Stomach (tissue), 9 donors: ENCODE results near the gene TMEM80. TPM values are rescaled to one million over a fixed set of nuclear protein-coding genes. Genes with fewer than 3 reads are reported as not detected.

Source experiments
- DNase-seq, 2 donors: peaks; one replicate each; pipeline versions ENCODE4 v3.0.0 to v3.0.0-alpha.2; 2013 to 2019
- H3K27ac ChIP-seq, 5 donors: fragments of 200-600 bp in 4 of 5; sonication (generic) in 4 of 5; one replicate each; pipeline ENCODE4 v1.5.1; 2013 to 2019; ENCODE audit warnings: mild to moderate bottlenecking in 1 of 5, moderate library complexity in 1 of 5
- H3K27me3 ChIP-seq, 3 donors: fragments of 200-600 bp; sonication (generic); one replicate each; pipeline ENCODE4 v1.5.1; 2017 to 2019; ENCODE audit warnings: mixed run types in 1 of 3
- H3K36me3 ChIP-seq, 4 donors: fragments of 200-600 bp; sonication (generic); 1 replicate in 3 of 4; 2 replicates in 1 of 4; pipeline ENCODE4 v1.5.1; 2016 to 2019
- H3K4me1 ChIP-seq, 4 donors: fragments of 200-600 bp; sonication (generic); one replicate each; pipeline ENCODE4 v1.5.1; 2016 to 2019
- H3K4me3 ChIP-seq, 4 donors: fragments of 200-600 bp; sonication (generic) in 3 of 4; one replicate each; pipeline ENCODE4 v1.5.1; 2016 to 2019; ENCODE audit warnings: mild to moderate bottlenecking in 1 of 4
- H3K9me3 ChIP-seq, 4 donors: fragments of 200-600 bp; sonication (generic); one replicate each; pipeline ENCODE4 v1.5.1; 2016 to 2019
- CTCF ChIP-seq, 7 experiments: fragments of 450-650 bp in 4 of 7; fragments of 200-600 bp in 3 of 7; sonication (generic) in 3 of 7; IDR thresholded peaks; one replicate each; pipeline ENCODE4 v1.5.1; 2016 to 2019; ENCODE audit warnings: antibody characterized with exemption in 7 of 7, control low read depth in 2 of 7, mild to moderate bottlenecking in 1 of 7
- EP300 ChIP-seq: sonication (generic); formaldehyde crosslinking; IDR thresholded peaks from one replicate; pipeline ENCODE4 v1.6.1; 2017; ENCODE audit warnings: antibody characterized with exemption
- POLR2A ChIP-seq, 4 donors: fragments of 450-650 bp; IDR thresholded peaks; one replicate each; pipeline ENCODE4 v1.6.1; 2016; ENCODE audit warnings: antibody characterized with exemption in 4 of 4, control low read depth in 2 of 4, mild to moderate bottlenecking in 1 of 4, moderate library complexity in 1 of 4
- POLR2AphosphoS5 ChIP-seq, 3 donors: sonication (generic); formaldehyde crosslinking; IDR thresholded peaks; one replicate each; pipeline ENCODE4 v1.6.1; 2016; ENCODE audit warnings: antibody characterized with exemption in 3 of 3
- WGBS, 5 donors: extraction: QIAGEN DNeasy Blood & Tissue Kit in 3 of 5; methylation state at CpG; one replicate each; pipeline versions ENCODE4 v1.1.5 to v1.1.7; 2013 to 2018; 5-methylcytosine and 5-hydroxymethylcytosine counted together
- intact Hi-C: fragments of 100-400 bp; cut with DNase I; formaldehyde crosslinking; loops from one replicate; pipeline ENCODE4 v1.15.1; 2023; ENCODE audit warnings: low total_unique reads
- polyA plus RNA-seq, 3 donors: library from polyadenylated mRNA; stranded (reverse); fragments of 200-250 nt; gene quantifications; one replicate each; pipeline ENCODE4 v1.2.3, GENCODE V29; 2013
- total RNA-seq, 5 donors: library from RNA; depleted of rRNA; stranded (reverse); fragments of >200 nt; gene quantifications; one replicate each; pipeline versions ENCODE4 v1.1.0 to v1.2.3, GENCODE V29; 2014 to 2016
- donor health status: healthy with polysubstance abuse.
- donor health status: Bipolar disorder and iron deficiency.
- donor health status: healthy.

Gene TMEM80
- total and polyA plus RNA-seq, 8 donors: 4.9 to 46.5 (median 19.8) TPM

GRCh38 chr11:725624-726202, 30.1 kb downstream of the TMEM80 start:
- Histone ChIP-seq H3K4me1 (peaks cover 42 to 82% (median 59%) of the 10 kb centered on the region in 4 donors), H3K36me3 (peaks cover 3 to 34% (median 25%) of the 10 kb centered on the region in 4 donors), H3K27ac (peak overlapping the region; percentile 49 to 80 (median 70)), H3K9me3 (no peaks in the 10 kb centered on the region), H3K27me3 (peaks cover 0 to 89% (median 40%) of the 10 kb centered on the region in 3 donors), H3K4me3 (peak overlapping the region; percentile 25 to 41 (median 32))
- TF ChIP-seq POLR2AphosphoS5 (IDR thresholded peaks at IDR 0.05): no peak
- TF ChIP-seq CTCF (IDR thresholded peaks at IDR 0.05): no peak
- no peak for TF ChIP-seq EP300
- no peak for TF ChIP-seq POLR2A (IDR thresholded peaks at IDR 0.05)
- WGBS, 5 donors: 7 to 13% (median 13%) methylated on average over 18 to 53 of the region's 53 CpGs
- intact Hi-C loops: loop anchor here (10.0 kb wide), 1 partner anchor 61 kb away; no protein-coding TSS in a partner anchor
- peak in 1 of 2 donors; percentile 55 for DNase-seq

- peaks cover 33 to 73% (median 51%) of the 10 kb centered on the region in 4 donors for H3K4me1 ChIP-seq
- WGBS, 5 donors: 11 to 24% (median 15%) methylated on average over 25 to 61 of the region's 61 CpGs
- DNase-seq: peak; percentile 83 to 95
- H3K27ac ChIP-seq: peak overlapping the region; percentile 49 to 80 (median 70)
- peaks cover 3 to 28% (median 21%) of the 10 kb centered on the region in 4 donors for H3K36me3 ChIP-seq
- peak overlapping the region; percentile 25 to 41 (median 32) for H3K4me3 ChIP-seq
- intact Hi-C loops: loop anchor here (10.0 kb wide), 1 partner anchor 62 kb away; no protein-coding TSS in a partner anchor
- TF ChIP-seq EP300 (no peak), POLR2A (IDR thresholded peaks at IDR 0.05) (no peak), POLR2AphosphoS5 (IDR thresholded peaks at IDR 0.05) (peak in 1 of 3 donors; percentile 66), CTCF (IDR thresholded peaks at IDR 0.05) (no peak)
- peaks cover 0 to 84% (median 32%) of the 10 kb centered on the region in 3 donors for H3K27me3 ChIP-seq
- H3K9me3 ChIP-seq: no peaks in the 10 kb centered on the region
These were observed 30.9 kb downstream of the TMEM80 start for GRCh38 chr11:726278-727220.

- Histone ChIP-seq H3K4me3 (no peak overlapping the region), H3K36me3 (peaks cover 3 to 21% (median 15%) of the 10 kb centered on the region in 4 donors), H3K4me1 (peaks cover 33 to 66% (median 45%) of the 10 kb centered on the region in 4 donors), H3K27me3 (peaks cover 0 to 84% (median 24%) of the 10 kb centered on the region in 3 donors), H3K9me3 (no peaks in the 10 kb centered on the region), H3K27ac (peak overlapping the region; percentile 12 to 80 (median 70))
- DNase-seq: peak in 1 of 2 donors; percentile 15
- no peak for TF ChIP-seq CTCF (IDR thresholded peaks at IDR 0.05)
- no peak for TF ChIP-seq POLR2A (IDR thresholded peaks at IDR 0.05)
- TF ChIP-seq POLR2AphosphoS5 (IDR thresholded peaks at IDR 0.05): no peak
- TF ChIP-seq EP300: no peak
- intact Hi-C loops: loop anchor here (10.0 kb wide), 1 partner anchor 62 kb away; no protein-coding TSS in a partner anchor
- 85 to 94% (median 88%) methylated on average over 10 to 12 of the region's 12 CpGs for WGBS, 5 donors
These were observed 31.7 kb downstream of the TMEM80 start for GRCh38 chr11:727281-727701.
